IMR-90 (cell line): ENCODE results near the gene ACOXL.

ENCODE experiments used
- BHLHE40 ChIP-seq: fragments of 150-350 bp; IDR thresholded peaks from 2 replicates; pipeline ENCODE4 v1.6.1; 2016; ENCODE audit warnings: mild to moderate bottlenecking, low read depth, low read length
- CEBPB ChIP-seq: IDR thresholded peaks from 2 replicates; pipeline ENCODE4 v1.6.1; 2012; ENCODE audit warnings: low read depth, low read length, improper control_type of control experiment
- CHD1 ChIP-seq: IDR thresholded peaks from 2 replicates; pipeline ENCODE4 v1.6.1; 2012; ENCODE audit warnings: low read depth, low read length, improper control_type of control experiment
- CTCF ChIP-seq: conservative IDR thresholded peaks from 2 replicates; pipeline ENCODE4 v1.5.1; 2012; ENCODE audit warnings: mild to moderate bottlenecking, low read depth, low read length, improper control_type of control experiment
- ELK1 ChIP-seq: fragments of 150-350 bp; IDR thresholded peaks from 2 replicates; pipeline ENCODE4 v1.6.1; 2016; ENCODE audit warnings: low read depth, mild to moderate bottlenecking, low read length, moderate library complexity, borderline replicate concordance
- MAFK ChIP-seq: IDR thresholded peaks from 2 replicates; pipeline ENCODE4 v1.6.1; 2012; ENCODE audit warnings: low read depth, low read length, improper control_type of control experiment
- MAZ ChIP-seq: IDR thresholded peaks from 2 replicates; pipeline ENCODE4 v1.6.1; 2012; ENCODE audit warnings: low read depth, mild to moderate bottlenecking, low read length, improper control_type of control experiment, moderate library complexity, borderline replicate concordance
- MXI1 ChIP-seq: IDR thresholded peaks from 2 replicates; pipeline ENCODE4 v1.6.1; 2012; ENCODE audit warnings: low read depth, mild to moderate bottlenecking, low read length, moderate library complexity, borderline replicate concordance
- POLR2A ChIP-seq: IDR thresholded peaks from 2 replicates; pipeline ENCODE4 v1.6.1; 2012; ENCODE audit warnings: mild to moderate bottlenecking, low read depth, low read length
- RAD21 ChIP-seq: IDR thresholded peaks from 2 replicates; pipeline ENCODE4 v1.6.1; 2012; ENCODE audit warnings: low read length, improper control_type of control experiment
- RFX5 ChIP-seq: IDR thresholded peaks from 2 replicates; pipeline ENCODE4 v1.8.0; 2012; ENCODE audit warnings: low read depth, mild to moderate bottlenecking, low read length, moderate library complexity

- TF ChIP-seq BHLHE40 (no peak), CTCF (no peak), MAFK (no peak), POLR2A (no peak), RAD21 (no peak), CEBPB (no peak), MAZ (no peak), ELK1 (no peak), MXI1 (no peak), RFX5 (no peak), CHD1 (no peak)
Measured at GRCh38 chr2:110796716-110797301, 64.4 kb downstream of the ACOXL start.
